ENCODE results near the gene KIAA1549.

Gene KIAA1549

DNA sequence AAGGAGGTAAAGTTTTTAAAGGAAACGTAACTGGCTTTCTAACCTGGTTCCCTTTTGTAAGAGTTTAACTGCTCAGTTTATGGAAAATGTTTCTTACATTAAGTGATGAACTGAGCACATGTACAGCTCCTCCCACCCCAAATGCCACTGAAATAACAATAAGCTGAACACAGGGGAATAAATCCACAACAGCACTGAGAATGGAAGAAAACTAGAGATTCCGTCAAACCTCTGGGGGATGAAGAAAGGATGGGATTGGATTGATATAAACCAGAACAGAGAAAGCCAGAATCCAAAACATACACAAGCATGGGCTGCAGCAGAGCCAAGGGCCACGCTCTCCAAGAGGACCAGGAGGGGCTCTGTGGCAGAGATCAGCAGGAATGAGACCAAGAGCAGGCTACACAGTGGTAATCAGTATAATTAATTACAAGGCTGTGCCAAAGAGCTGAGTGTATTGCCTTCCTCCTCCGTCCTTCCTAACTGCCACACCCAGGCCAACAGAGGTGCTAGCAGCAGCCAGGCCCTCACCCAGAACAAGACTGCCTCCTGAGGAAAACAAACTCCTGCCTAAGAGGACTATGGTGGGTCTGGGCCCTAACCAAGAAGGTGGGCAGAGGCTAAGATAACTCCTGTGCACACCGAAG, 73.9 kb downstream of the KIAA1549 start:
- no peak for DNase-seq (ENCODE audit: low spot score)

DNA sequence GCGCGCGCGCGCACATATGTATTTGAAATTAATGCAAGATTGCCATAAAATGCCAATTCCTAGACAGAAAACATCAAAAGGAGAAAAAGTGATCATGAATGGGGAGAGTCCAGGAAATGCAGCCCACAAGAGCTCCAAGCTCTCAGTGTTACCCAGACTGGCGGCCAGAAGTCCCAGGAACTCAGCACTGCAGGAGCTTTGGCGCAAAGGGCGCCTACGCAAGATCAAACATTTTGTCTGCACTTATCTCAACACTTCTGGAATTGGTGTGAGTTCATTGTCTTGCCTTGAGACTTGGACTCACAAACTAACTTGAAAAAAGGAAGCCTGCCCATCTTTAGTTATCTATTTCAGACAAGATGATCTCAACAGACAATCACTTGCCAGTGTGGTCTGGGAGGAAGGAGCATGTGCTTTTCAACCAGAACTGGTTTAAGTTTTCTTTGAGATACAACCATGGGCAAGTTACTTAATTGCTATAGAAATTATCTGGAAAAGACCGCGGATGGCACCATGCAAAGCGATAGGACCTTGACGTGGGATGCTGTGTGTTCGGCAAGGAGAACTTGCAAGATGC, 77.2 kb downstream of the KIAA1549 start:
- no peak for DNase-seq (ENCODE audit: low spot score)

DNA sequence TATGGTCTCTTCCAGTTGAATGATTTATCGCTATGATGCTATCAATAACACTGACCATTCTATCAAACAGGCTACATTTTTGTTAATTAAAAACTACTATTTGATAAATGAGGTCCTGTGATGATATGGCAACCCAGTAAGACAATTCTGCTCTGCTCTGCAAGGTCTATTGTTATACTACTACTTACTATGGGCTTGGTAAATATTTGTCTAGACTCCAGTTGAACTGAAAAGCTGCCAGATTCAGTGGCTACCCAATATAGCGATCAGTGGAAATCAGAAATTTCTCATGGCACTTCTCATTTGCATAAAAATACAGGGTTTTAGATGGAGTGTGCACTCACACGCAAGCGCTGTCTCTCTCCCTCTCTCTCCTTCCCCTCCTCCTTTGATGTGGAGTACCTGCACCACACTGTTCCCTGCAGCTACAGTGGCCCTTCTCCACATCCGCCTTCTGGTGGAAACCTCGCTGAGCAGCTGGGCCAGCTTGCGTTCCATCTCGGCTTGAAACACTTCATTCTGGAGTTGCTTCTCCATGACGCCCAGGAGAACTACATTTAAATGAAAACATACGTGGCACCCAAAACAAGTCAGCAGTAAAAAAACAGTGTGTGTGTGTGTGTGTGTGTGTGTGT, 77.9 kb downstream of the KIAA1549 start:
- DNase-seq (ENCODE audit: low spot score), result no peak

DNA sequence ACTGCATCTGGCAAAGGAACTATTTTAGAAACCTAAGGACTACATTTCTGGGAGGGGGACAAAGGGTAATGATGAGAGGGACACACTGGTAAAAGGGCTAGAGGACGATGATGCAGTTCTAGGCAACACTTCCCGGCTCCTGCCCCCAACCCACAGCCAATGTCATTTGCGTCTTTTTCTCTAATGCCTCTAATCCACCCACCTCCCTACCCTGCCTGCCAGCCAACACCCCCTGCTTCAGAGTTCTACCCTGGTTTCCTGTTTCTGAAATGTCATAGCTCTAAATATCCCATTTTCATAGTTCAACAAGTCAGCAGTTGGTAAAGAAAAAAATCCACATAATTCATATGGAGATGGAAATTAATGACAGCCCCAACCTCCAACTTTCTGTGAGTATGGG, 79.0 kb downstream of the KIAA1549 start:
- DNase-seq (ENCODE audit: low spot score), result no peak

DNA sequence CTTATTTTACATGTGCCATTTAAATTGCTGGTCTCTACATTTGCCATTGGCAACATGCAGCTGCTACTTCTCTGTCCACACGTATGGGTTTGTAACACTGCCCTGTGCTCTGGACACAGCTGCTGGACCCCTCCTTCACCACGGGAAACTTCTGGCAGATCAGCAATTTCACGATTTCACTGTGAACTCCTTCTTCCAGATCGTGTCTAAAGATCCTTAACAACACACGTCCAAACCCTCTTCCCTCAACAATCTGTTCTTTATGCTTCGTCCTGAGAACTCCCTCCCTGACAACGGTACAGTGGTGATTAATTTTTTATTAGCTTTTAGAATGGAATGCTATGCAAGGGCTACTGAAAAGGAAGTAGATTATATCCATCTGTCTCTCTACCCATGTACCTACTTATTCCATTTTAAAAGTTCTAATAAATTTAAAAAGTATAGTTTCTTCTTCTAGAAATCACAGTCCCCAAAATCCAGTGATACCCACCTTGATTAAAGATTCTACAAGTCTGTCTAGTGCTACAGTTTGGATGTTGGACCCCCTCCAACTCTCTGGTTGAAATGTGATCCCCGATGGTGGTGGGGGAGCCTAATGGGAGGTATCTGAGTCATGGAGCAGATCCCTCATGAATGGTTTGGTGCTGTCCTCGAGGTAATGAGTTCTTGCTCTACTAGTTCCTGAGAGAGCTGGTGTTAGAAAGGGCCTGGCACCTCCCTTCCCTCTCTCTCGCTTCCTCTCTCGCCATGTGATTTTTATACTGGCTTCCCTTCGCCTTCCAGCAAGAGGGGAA, 81.0 kb downstream of the KIAA1549 start:
- DNase-seq (ENCODE audit: low spot score), result no peak

DNA sequence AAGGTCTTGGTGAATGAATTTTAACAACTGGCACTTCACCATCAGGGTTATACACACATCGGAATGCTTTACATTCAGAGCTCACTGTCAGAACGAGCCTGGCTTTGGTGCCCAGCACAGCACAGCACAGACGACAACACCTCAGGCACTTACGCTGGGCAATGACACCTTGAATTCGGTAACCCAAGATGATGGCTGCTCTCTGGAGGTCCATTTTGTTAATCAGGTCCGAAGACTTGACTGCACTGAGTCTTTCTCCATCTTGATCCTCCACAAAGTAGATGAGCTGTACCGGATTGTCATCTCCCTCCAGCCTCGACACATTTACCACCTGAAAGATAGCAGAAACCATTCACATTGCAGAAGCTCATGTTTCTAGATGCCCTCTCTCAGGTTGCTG, 82.4 kb downstream of the KIAA1549 start:
- DNase-seq (ENCODE audit: low spot score), result no peak

DNA sequence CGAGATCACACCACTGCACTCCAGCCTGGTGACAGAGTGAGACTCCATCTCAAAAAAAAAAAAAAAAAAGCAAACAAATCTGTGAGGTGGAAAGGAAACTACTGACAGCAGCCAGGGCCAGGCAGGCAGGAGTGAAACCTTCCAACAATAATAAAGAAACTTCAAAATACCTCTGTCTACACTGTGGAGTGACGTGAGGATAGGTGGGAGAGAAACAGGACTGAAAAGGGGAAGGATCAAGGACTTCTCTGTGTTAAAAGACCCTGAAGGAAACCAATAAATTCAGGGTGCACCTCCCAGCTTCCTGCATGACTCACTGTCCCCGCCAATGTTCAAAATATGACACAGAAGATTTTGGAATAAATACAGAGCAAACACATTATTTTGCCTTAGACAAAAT, 82.9 kb downstream of the KIAA1549 start:
- no peak for DNase-seq (ENCODE audit: low spot score)

DNA sequence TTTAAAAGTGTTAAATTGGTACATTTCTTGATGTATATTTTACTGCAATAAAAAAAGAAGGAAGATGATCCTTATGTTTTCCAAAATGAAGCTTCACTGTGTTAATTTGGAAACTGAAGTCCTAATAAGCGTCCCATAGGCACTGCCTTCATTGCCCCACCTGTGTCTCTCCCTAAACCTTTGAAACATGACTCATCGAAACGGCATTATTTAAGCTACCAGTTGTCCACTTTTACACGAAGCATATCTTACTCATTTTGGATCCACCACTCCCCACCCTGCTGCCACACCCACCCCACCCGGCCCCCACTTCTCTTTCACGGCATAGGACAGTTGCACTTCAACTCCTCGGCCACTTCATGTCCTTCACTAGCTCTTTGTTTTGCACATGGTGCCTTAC, 85.5 kb downstream of the KIAA1549 start:
- DNase-seq (ENCODE audit: low spot score), result no peak

DNA sequence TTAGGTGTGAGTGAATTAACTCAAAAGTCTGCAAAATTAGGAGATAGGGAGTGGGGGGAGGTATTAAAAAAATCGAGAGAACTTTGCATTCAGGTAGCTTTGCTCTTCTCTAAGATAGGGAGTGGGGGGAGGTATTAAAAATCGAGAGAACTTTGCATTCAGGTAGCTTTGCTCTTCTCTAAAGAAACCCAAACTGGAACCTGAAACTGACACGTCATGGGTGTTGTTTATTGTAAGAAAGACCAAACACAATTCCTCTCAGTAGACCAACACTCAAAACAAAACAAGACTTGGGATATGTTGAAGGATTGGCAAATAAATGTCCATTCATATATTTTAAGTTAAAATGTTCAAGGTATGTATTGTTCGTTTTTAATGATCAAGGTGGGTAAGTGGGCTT, 87.9 kb downstream of the KIAA1549 start:
- no peak for DNase-seq (ENCODE audit: low spot score)

DNA sequence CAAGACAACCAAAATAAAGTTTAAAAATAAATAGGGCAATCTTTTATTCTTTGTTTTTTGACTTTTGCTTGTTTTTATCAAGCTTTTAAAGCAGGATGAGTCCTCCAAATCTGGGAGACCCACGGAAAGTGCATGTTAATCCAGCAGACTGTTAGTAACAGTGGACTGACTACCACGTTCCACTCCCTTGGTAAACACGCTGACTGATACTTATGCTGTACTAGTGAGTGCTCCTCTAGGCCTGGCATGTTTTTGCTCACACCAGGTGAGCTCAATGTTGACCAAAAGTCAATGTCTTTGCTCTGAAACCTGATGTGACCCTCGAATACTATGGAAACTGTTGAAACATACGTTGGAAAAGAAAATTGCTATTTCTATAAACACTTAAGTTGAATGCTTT, 88.4 kb downstream of the KIAA1549 start:
- DNase-seq (ENCODE audit: low spot score), result no peak

DNA sequence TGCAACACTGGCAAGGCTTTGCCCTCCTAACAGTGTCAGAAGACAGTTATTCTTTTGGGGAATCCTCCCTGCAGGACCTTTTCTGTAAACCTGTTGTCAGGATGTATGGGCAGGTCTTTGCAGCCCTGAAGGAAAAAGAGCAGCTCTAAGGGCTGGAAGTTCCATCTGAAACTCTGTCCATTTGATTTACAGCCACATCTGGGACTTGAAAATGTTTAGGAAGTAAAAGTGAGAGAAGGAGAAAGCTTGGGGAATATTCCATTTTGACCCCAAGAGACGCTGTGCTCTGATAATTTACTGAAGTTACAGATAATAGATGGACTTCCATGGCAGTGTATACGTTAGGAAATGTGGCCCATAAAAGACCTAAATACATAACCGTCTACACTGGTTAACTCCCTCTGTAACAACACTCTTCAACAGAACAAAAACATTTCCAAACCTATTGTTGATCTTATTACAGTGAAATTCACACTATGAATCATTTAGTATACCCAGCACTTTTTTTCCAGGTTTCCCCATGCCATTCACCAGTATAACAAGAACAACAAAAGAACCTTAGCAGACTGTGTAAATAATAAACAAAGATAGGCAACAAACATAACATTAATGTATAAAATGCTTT, 89.1 kb downstream of the KIAA1549 start:
- DNase-seq (ENCODE audit: low spot score), result no peak

DNA sequence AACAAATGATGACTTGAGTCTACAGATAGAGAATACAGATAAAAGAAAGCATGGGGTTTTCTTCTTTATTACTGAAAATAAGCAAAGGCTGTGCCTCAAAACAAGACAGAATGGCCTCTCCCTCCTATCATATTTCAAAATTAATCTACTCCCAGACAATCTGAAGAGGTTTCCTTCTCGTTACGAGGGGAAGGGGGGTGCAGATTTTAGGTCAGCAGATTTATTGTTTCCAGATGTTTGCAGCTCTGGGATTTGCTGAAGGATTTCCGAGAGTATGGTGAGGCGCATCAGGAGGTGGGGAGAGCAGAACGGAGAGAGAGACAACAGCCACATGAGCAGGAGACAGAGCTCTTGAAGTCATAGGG, 89.8 kb downstream of the KIAA1549 start:
- DNase-seq (ENCODE audit: low spot score), result no peak

DNA sequence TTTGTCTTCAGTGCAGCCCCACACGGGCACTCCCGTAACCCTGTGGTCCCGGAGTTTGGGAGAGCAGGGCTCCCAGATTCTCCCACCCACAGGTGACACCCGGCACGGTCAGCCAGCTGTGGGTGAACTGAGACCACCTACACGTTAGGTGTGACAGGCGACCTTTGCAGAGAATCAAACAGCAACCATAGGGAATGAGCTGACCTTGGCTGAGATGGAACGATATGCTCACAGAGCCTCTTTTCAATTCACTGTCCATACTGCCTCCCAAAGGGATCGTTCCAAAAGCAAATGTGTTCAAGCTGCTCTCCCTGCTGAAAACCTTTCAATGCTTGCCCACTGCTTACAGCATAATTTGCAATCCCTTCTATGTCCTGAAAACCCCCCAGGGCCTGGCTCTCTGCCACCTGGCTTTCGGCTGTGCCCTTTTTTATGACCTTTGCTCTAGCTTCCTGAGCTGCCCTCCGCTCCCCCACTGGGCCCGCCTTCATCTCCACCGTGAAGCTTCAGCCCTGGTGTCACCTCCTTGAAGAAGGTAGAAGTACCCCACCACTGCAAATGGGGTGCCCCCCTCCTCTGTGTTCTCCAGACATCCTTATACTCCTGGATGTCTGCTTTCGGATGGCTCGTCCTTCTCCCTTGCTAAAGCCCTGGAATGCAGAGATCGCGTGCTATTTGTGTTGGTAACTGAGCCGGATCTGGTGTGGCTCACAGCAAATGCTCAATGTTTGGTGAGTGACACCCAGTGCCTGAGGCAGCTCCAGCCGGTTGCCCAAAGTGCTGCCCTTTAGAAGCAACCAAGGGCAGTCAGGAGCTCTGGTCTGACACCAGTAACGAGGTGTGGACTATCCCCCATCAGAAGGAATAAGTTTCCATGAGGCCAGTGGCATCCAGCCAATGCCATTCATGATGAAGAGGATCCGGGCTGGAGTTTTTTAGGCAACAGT, 90.4 kb downstream of the KIAA1549 start:
- DNase-seq (ENCODE audit: low spot score), result no peak

DNA sequence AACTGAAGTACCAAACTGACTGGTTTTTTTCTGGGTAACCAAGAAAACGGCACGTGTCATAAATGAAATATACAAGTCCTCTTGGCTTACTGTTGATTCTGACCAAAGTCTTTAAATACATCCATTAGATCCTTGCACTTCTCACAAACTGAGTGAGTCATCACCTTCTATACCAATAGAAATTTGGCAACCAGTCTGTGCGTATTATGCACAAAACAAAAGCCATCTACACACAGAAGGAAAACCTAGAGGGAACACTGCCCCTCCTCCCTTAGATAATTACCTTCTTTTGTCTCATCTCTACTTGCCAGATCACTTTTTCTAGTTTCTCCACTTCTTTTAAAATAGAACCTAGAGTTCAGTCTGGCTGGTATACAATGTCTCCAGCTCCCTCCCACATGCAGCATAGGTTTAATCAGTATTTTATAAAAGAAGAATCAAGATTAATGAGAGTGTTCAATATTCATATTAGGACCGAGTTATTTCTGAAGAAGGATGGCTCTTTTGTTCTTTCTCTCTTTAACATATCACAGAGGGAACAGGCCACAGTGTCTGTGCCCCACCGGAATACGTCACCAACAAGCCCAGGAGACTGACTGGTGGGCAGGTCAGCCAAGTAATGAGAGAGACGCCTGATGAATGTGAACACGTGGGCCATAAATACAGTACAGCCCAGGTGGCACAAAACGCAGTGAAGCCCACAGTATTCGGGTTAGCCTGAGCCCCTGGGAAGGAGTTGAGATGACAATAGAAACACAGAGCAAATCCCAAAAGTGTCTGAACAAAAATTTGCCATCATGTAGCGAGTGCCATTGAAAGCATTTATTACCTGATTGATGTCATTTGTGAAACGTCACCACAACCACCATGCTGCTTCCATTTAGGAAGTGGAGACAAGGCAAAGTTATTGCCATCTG, 91.3 kb downstream of the KIAA1549 start:
- DNase-seq (ENCODE audit: low spot score), result no peak

DNA sequence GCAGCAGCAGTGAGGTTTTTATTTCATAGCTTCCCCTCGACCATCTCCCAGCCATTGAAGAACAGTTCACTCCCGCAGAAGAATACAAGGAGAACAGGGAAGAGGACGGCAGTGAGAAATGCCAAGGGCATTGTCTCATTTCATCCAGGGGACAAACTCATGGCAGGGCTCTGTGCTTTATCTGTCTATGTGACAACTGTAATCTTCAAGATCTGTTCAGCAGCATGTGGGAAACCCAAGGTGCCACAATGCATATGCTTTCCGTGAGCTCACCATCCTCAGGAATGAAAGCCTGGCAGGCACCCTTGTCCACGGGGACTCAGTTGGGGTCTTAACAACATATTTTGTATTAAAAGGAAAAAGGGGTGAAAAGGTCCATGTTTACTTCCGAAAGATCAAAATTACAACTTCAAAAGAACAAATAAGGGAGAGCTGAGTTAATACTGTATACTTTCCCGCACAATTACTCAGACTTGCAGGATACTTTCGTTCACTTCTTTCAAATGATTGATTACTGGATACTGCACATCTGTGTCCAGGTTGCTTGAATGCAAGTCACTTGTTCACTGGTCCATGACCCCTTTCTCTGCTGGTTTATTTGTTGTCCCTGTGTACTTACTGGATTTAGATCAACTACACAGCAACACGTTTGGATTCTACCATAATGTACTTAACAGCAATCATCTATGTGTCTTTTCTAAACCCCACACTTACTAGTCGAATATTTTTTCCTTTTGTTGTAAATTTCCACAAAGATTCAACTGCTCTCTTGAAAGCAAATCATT, 93.1 kb downstream of the KIAA1549 start:
- no peak for DNase-seq (ENCODE audit: low spot score)

DNA sequence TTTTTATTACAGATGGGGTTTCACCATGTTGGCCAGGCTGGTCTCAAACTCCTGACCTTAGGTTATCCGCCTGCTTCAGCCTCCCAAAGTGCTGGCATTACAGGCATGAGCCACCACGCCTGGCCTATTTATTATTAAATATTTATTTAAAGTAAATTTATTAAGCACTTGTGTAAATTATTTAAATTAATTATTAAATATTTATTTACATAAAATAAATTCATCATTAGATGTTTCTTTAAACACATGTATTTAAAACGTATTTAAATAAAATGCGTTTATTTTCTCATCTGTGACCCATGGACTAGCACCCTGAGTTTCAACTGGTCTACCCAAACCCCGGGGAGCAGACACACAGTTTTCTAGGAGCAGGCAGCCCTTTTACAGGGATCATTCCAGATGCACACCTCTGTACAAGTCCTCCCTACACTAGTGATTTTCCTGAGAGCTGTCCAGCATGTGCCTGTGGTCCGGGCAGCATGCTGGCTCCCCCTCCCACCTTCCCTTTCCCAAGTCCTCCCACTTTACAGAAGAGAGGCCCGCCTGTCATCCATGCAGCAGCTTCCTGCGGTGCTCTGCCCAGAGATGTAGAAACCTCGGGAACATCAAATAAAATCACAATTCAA, 94.0 kb downstream of the KIAA1549 start:
- DNase-seq (ENCODE audit: low spot score), result no peak

DNA sequence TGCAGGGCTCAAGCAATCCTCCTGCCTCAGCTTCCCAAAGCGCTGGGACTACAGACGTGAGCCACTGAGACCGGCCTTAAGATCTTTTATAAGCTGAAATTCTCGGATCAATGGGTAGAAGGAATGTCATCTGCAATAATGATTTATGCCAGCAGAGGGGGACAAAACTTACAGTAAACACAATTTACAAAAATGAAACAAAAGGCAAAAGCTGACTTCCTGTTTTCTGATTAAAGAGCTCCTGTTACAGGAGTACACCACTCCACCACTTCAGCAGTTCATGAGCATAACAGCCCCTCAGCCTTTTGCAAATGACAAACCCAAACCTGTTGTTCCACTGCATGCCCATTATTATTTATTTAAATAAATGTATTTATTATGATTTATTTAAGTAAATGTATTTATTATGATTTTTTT, 94.7 kb downstream of the KIAA1549 start:
- DNase-seq (ENCODE audit: low spot score), result no peak

DNA sequence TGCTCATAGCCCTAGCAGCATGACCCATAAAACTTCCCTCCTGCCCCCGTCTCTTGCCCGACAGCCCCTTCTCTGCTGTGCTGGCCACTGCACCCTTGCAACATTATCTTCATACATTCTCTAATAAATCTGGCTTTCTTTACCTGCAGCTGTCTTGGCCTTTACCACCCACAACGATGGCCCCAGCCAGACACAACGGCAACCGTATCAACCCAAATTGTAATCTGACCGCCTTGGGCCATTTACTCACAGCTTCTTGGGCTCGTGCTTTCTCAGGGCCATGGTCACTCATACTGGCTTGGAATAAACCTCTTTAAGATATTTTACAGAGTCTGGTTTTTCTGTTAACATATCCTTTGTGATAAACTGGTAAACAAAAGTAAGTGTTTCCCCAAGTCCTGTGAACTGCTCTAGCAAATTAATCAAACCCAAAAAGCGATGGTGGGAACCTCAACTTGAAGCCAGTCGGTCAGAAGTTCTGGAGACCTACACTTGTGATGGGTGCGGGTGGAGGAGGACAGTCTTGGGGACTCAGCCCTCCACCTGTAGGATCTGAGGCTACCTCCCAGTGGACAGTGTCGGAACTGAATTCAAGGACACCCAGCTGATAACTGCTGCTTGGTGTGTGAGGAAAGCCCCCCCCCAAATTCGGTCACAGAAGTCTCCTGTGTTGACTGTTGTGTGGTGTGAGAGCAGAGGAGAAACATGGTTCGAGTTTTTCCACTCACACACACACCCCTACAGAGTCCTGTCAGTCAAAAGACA, 95.6 kb downstream of the KIAA1549 start:
- no peak for DNase-seq (ENCODE audit: low spot score)

Measured in HuH-7.5 (cell line).